Sciatic nerve (tissue), 2 donors: ENCODE data around the gene MRRF. TPM values are rescaled to one million over a fixed set of nuclear protein-coding genes. Genes with fewer than 3 reads are reported as not detected.

Experiments used
- ATAC-seq: fragments of 200-7000 bp; cut with Tn5 transposase; one replicate; pipeline ENCODE4 v1.9.1; 2020; ENCODE audit warnings: mild to moderate bottlenecking, moderate library complexity
- DNase-seq: peaks from one replicate; pipeline ENCODE4 v3.0.0-alpha.2; 2020; ENCODE audit warnings: low spot score
- intact Hi-C: fragments of 100-400 bp; cut with DNase I; formaldehyde crosslinking; loops from one replicate; pipeline ENCODE4 v1.14.2; 2022
- total RNA-seq: library from RNA; stranded (reverse); fragmentation: NEBNext Ultra II Directional; extraction: Animal tissue kit (Norgen Biotek cat#: 25700); gene quantifications from one replicate; pipeline ENCODE4 v1.2.1, GENCODE V29; 2021
- donor health status: DM: no; HTN: no; CAD: no.
- donor health status: DM: no; HTN: no; CAD: no.

The MRRF gene
- total RNA-seq, 1 donor from 2014 or later = 25.9 TPM

- no peak for DNase-seq
- intact Hi-C loops = no loop called here
- peak; percentile 25 for ATAC-seq
These were observed 105.6 kb downstream of the MRRF start for GRCh38 chr9:122370303-122370702.

- intact Hi-C loops = no loop called here
- DNase-seq = no peak
These were observed 106.4 kb downstream of the MRRF start, which contains the start of gene PTGS1 for GRCh38 chr9:122370869-122371755. Gene PTGS1 (plus strand): TSS chr9:122371024. CDS start chr9:122371085, 61 bp downstream.

GRCh38 chr9:122371846-122372245 is 107.2 kb downstream of the MRRF start:
- ATAC-seq = no peak
- no peak for DNase-seq
- intact Hi-C loops = no loop called here

More at GRCh38 chr9:122370869-122371755, 106.4 kb downstream of the MRRF start, which contains the start of gene PTGS1:
- ATAC-seq = peak; percentile 49

GRCh38 chr9:122372856-122373845 is 108.5 kb downstream of the MRRF start:
- ATAC-seq (no peak), DNase-seq (no peak)
- intact Hi-C loops = no loop called here

- DNase-seq (peak; percentile 79), ATAC-seq (peak; percentile 93)
- intact Hi-C loops = no loop called here
These were observed 110.3 kb downstream of the MRRF start for GRCh38 chr9:122374885-122375420.

GRCh38 chr9:122376796-122377195 is 112.1 kb downstream of the MRRF start:
- ATAC-seq (no peak), DNase-seq (no peak)
- intact Hi-C loops = no loop called here

- DNase-seq (no peak), ATAC-seq (no peak)
- intact Hi-C loops = no loop called here
These were observed 112.8 kb downstream of the MRRF start for GRCh38 chr9:122377241-122378164.

- intact Hi-C loops = no loop called here
These were observed 113.6 kb downstream of the MRRF start for GRCh38 chr9:122378236-122378635.

GRCh38 chr9:122379340-122379739 is 114.7 kb downstream of the MRRF start:
- DNase-seq (no peak), ATAC-seq (no peak)
- intact Hi-C loops = no loop called here

More at GRCh38 chr9:122378236-122378635, 113.6 kb downstream of the MRRF start:
- ATAC-seq = no peak
- no peak for DNase-seq

- ATAC-seq (no peak), DNase-seq (no peak)
- intact Hi-C loops = no loop called here
These were observed 115.6 kb downstream of the MRRF start for GRCh38 chr9:122380293-122380692.

Other genes with a start within 250 kb of the MRRF start
- 14.2 TPM for gene TTLL11, start 171.6 kb upstream of the MRRF start, total RNA-seq
- 31.9 TPM for gene NDUFA8, start 105.1 kb upstream of the MRRF start, total RNA-seq
- gene MORN5, start 105.0 kb upstream of the MRRF start, total RNA-seq = not detected
- 11.5 TPM for gene LHX6, start 35.9 kb upstream of the MRRF start, total RNA-seq
- gene RBM18, start within 50 bp of the MRRF start, total RNA-seq = 16.0 TPM
- gene PTGS1, start 106.1 kb downstream of the MRRF start, total RNA-seq = 6.0 TPM
- not detected for gene OR1J1, start 213.0 kb downstream of the MRRF start, total RNA-seq
- gene OR1J2, start 245.9 kb downstream of the MRRF start, total RNA-seq = not detected